Keratinocyte (primary cell): ENCODE data around the gene AMMECR1.

Source experiments
- EZH2 ChIP-seq: IDR thresholded peaks from one replicate; pipeline ENCODE4 v1.6.1; 2012; ENCODE audit warnings: inconsistent platforms, mild to moderate bottlenecking, low read length, moderate library complexity
- TF ChIP-seq, protein P1 (sequence below), 3 experiments: IDR thresholded peaks in 1 of 3; conservative IDR thresholded peaks in 1 of 3; optimal IDR thresholded peaks in 1 of 3; 2 replicates in 2 of 3; 3 replicates in 1 of 3; pipeline versions ENCODE3 to v1.5.1; 2011; ENCODE audit warnings: low read length in 3 of 3, mild to moderate bottlenecking in 3 of 3, moderate library complexity in 2 of 3, control low read depth in 1 of 3, inconsistent platforms in 1 of 3; ENCODE audit not compliant: insufficient read depth in 2 of 3; ENCODE audit errors: extremely low read depth in 1 of 3

DNA sequence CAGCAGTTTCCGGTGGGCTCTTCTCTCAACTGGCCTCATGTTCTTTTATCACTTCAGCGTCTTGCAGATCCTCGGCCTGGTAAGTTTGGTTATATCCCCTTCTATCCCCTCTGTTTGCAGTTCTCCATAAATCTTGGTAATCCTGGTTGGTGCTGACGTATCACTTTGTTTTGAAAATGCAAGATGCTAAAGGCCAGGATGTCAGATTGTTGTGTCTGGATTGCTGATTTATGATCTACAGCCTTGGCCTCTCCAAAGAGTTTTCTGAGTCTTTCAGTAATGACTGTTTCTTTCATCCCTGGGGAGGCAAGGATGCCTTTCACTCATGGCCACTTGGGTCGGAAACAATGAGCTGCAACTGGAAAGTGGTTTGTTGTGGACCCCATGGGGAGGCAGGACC, 146.4 kb downstream of the AMMECR1 start:
- TF ChIP-seq EZH2: no peak
- TF ChIP-seq, protein P1, sequence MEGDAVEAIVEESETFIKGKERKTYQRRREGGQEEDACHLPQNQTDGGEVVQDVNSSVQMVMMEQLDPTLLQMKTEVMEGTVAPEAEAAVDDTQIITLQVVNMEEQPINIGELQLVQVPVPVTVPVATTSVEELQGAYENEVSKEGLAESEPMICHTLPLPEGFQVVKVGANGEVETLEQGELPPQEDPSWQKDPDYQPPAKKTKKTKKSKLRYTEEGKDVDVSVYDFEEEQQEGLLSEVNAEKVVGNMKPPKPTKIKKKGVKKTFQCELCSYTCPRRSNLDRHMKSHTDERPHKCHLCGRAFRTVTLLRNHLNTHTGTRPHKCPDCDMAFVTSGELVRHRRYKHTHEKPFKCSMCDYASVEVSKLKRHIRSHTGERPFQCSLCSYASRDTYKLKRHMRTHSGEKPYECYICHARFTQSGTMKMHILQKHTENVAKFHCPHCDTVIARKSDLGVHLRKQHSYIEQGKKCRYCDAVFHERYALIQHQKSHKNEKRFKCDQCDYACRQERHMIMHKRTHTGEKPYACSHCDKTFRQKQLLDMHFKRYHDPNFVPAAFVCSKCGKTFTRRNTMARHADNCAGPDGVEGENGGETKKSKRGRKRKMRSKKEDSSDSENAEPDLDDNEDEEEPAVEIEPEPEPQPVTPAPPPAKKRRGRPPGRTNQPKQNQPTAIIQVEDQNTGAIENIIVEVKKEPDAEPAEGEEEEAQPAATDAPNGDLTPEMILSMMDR (optimal IDR thresholded peaks at IDR 0.05 in 1 of 3, IDR thresholded peaks at IDR 0.05 in 1 of 3, conservative IDR thresholded peaks at IDR 0.05 in 1 of 3; ENCODE audit: extremely low read depth in 1 of 3, insufficient read depth in 2 of 3, low read length in 3 of 3): no peak
